Trophoblast cell (in vitro differentiated cells and primary cell): ENCODE results near the gene NOP9.

Experiments
- DNase-seq, 2 donors: peaks; one replicate each; pipeline ENCODE4 v3.0.0-alpha.2; 2016
- H2AFZ ChIP-seq: 2 replicates; pipeline ENCODE4 v1.6.1; 2013; ENCODE audit warnings: low read length, moderate library complexity, mild to moderate bottlenecking; ENCODE audit not compliant: insufficient read depth, poor library complexity
- H2AK5ac ChIP-seq: 2 replicates; pipeline ENCODE4 v1.6.1; 2013; ENCODE audit warnings: mild to moderate bottlenecking, low read length
- H2BK120ac ChIP-seq: 2 replicates; pipeline ENCODE4 v1.6.1; 2013; ENCODE audit warnings: low read length, mild to moderate bottlenecking, moderate library complexity; ENCODE audit not compliant: insufficient read depth, poor library complexity
- H2BK12ac ChIP-seq: 2 replicates; pipeline ENCODE4 v1.6.1; 2013; ENCODE audit warnings: mild to moderate bottlenecking, low read length, moderate library complexity
- H2BK5ac ChIP-seq: 2 replicates; pipeline ENCODE4 v1.6.1; 2013; ENCODE audit warnings: low read length, low read depth, moderate library complexity, mild to moderate bottlenecking; ENCODE audit not compliant: poor library complexity
- H3K14ac ChIP-seq: 2 replicates; pipeline ENCODE4 v1.6.1; 2013; ENCODE audit warnings: mild to moderate bottlenecking, low read length
- H3K18ac ChIP-seq: 2 replicates; pipeline ENCODE4 v1.6.1; 2013; ENCODE audit warnings: mild to moderate bottlenecking, low read length
- H3K23ac ChIP-seq: 2 replicates; pipeline ENCODE4 v1.6.1; 2013; ENCODE audit warnings: low read length
- H3K27ac ChIP-seq: 2 replicates; pipeline ENCODE4 v1.5.1; 2013; ENCODE audit warnings: low read depth, mild to moderate bottlenecking, inconsistent platforms, low read length, moderate library complexity
- H3K27me3 ChIP-seq: 2 replicates; pipeline ENCODE4 v1.6.1; 2013; ENCODE audit warnings: inconsistent platforms, mild to moderate bottlenecking, low read length, moderate library complexity; ENCODE audit not compliant: insufficient read depth
- H3K36me3 ChIP-seq, 2 experiments: 1 replicate in 1 of 2; 2 replicates in 1 of 2; pipeline ENCODE4 v1.6.1; 2013; ENCODE audit warnings: low read length in 2 of 2, mild to moderate bottlenecking in 2 of 2, moderate library complexity in 1 of 2; ENCODE audit not compliant: insufficient read depth in 2 of 2, control insufficient read depth in 1 of 2
- H3K4ac ChIP-seq: 2 replicates; pipeline ENCODE4 v1.6.1; 2013; ENCODE audit warnings: low read depth, mild to moderate bottlenecking, low read length, moderate library complexity
- H3K4me1 ChIP-seq, 2 experiments: 1 replicate in 1 of 2; 2 replicates in 1 of 2; pipeline ENCODE4 v1.6.1; 2013; ENCODE audit warnings: low read length in 2 of 2, mild to moderate bottlenecking in 2 of 2, moderate library complexity in 1 of 2; ENCODE audit not compliant: insufficient read depth in 2 of 2, control insufficient read depth in 1 of 2
- H3K4me2 ChIP-seq: 2 replicates; pipeline ENCODE4 v1.6.1; 2013; ENCODE audit warnings: inconsistent platforms, mild to moderate bottlenecking, low read length, moderate library complexity
- H3K4me3 ChIP-seq: 2 replicates; pipeline ENCODE4 v1.5.1; 2013; ENCODE audit warnings: mild to moderate bottlenecking, low read depth, low read length, inconsistent platforms
- H3K79me1 ChIP-seq: one replicate; pipeline ENCODE4 v1.6.1; 2013; ENCODE audit warnings: low read length
- H3K79me2 ChIP-seq: 2 replicates; pipeline ENCODE4 v1.6.1; 2013; ENCODE audit warnings: low read length, mild to moderate bottlenecking; ENCODE audit not compliant: control insufficient read depth, insufficient read depth, poor library complexity
- H3K9ac ChIP-seq: 2 replicates; pipeline ENCODE4 v1.6.1; 2013; ENCODE audit warnings: mild to moderate bottlenecking, low read length
- H3K9me3 ChIP-seq: 2 replicates; pipeline ENCODE4 v1.6.1; 2013; ENCODE audit warnings: low read depth, mild to moderate bottlenecking, control low read depth, inconsistent platforms, low read length; ENCODE audit not compliant: insufficient read depth
- H4K12ac ChIP-seq: 2 replicates; pipeline ENCODE4 v1.6.1; 2013; ENCODE audit warnings: low read depth, mild to moderate bottlenecking, low read length, moderate library complexity
- H4K8ac ChIP-seq: 2 replicates; pipeline ENCODE4 v1.6.1; 2013; ENCODE audit warnings: low read depth, mild to moderate bottlenecking, low read length, moderate library complexity
- H4K91ac ChIP-seq: one replicate; pipeline ENCODE4 v1.6.1; 2013; ENCODE audit warnings: low read depth, mild to moderate bottlenecking, low read length, moderate library complexity
- WGBS: extraction: QIAGEN DNeasy Blood & Tissue Kit; methylation state at CpG from one replicate; pipeline ENCODE4 v1.1.7; 2013; ENCODE audit warnings: missing lambda C conversion rate; ENCODE audit not compliant: insufficient read length, insufficient coverage; ENCODE audit errors: extremely low coverage; 5-methylcytosine and 5-hydroxymethylcytosine counted together

The NOP9 gene

DNA sequence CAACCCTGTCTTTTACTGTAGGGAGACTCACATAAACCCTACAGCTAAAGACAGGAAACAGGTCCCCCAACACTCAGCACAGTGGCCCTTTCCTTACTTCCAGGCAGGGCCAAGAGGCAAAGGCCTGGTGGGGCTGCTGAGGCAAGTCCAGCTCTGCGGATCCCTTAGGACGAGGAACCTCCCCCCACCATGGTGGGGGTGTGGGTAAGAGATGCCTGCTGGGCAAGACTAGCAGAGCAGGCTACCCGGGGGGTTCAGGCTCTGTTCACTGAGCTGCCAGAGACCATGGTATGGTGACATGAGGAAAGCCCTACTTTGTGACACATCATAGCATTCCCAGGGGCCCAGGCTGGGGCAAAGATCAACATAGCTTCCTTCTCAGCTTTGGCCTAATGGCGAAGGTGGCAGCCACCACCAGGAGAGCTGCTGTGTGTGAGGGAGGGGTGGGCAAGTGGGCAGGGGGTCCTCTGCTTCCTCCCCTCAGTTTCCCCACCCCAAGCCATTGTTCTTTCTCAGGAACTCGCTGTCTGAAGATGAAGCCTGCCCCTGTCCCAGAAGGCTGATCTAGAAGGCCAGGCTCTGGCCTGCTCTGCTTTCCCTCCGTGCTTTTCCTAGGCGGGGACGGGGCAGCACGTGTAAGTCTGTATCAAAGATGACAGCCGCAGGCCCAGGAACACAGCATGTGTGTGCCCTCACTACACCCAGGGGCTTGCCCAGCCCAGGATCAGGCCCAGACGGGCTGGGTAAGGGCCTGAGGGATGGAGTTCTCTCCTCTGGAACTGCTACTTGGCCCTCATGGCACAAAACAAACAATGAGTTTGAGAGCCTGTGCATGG lies 47.1 kb upstream of the NOP9 start:
- Histone ChIP-seq H2AK5ac (no peak overlapping the region), H2BK5ac (no peak overlapping the region), H3K27ac (peak overlapping the region; percentile 1), H3K14ac (no peak overlapping the region), H2AFZ (no peak overlapping the region), H4K8ac (no peak overlapping the region), H2BK12ac (no peak overlapping the region), H3K9me3 (peaks cover 1% of the 10 kb centered on the region), H2BK120ac (no peak overlapping the region), H4K12ac (no peak overlapping the region), H4K91ac (peak overlapping the region; percentile 53), H3K4me2 (no peak overlapping the region), H3K36me3 (peaks cover 56 to 63% of the 10 kb centered on the region in 2 experiments), H3K4me3 (no peak overlapping the region), H3K4ac (no peak overlapping the region), H3K18ac (no peak overlapping the region), H3K23ac (no peak overlapping the region), H3K79me1 (peaks cover 3% of the 10 kb centered on the region), H3K27me3 (no peaks in the 10 kb centered on the region), H3K79me2 (no peaks in the 10 kb centered on the region), H3K9ac (no peak overlapping the region), H3K4me1 (peaks cover 3 to 4% of the 10 kb centered on the region in 2 experiments)
- WGBS = no CpG with 5 or more reads among the region's 11 CpGs
- DNase-seq = no peak

DNA sequence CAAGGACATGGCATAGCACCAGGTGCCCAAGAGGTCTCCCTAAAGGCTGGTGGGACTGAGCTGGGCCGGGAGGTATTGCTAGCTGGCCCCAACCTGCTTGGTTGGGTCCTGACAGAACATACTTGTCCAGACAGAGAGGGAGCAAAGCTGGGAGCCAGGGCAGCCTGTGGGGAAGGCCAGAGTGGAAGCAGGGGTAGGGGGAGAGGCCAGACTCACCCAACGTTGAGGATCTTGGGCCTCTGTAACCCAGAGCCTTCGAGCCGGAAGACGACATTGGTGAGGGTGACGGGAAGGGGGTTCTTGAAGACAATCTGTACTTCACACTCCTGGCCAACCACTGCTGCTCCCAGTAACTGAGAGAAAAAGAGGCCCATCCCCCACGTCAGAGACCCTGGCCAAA lies 45.7 kb upstream of the NOP9 start:
- H3K9ac ChIP-seq = no peak overlapping the region
- no peak overlapping the region for H4K91ac ChIP-seq
- no peak overlapping the region for H3K27ac ChIP-seq
- no peak overlapping the region for H3K4me3 ChIP-seq
- WGBS = no CpG with 5 or more reads among the region's 7 CpGs
- H4K12ac ChIP-seq = no peak overlapping the region
- H3K4me2 ChIP-seq = no peak overlapping the region
- H2BK12ac ChIP-seq = no peak overlapping the region
- peaks cover 64 to 70% of the 10 kb centered on the region in 2 experiments for H3K36me3 ChIP-seq
- H2AFZ ChIP-seq = no peak overlapping the region
- H3K23ac ChIP-seq = no peak overlapping the region
- H3K4me1 ChIP-seq = peaks cover 3 to 4% of the 10 kb centered on the region in 2 experiments
- no peak overlapping the region for H4K8ac ChIP-seq
- no peak overlapping the region for H3K18ac ChIP-seq
- no peaks in the 10 kb centered on the region for H3K27me3 ChIP-seq
- H3K79me1 ChIP-seq = peaks cover 3% of the 10 kb centered on the region
- no peak for DNase-seq
- no peak overlapping the region for H2BK5ac ChIP-seq
- peaks cover 1% of the 10 kb centered on the region for H3K9me3 ChIP-seq
- H3K14ac ChIP-seq = no peak overlapping the region
- no peaks in the 10 kb centered on the region for H3K79me2 ChIP-seq
- no peak overlapping the region for H2AK5ac ChIP-seq
- H2BK120ac ChIP-seq = no peak overlapping the region
- no peak overlapping the region for H3K4ac ChIP-seq

DNA sequence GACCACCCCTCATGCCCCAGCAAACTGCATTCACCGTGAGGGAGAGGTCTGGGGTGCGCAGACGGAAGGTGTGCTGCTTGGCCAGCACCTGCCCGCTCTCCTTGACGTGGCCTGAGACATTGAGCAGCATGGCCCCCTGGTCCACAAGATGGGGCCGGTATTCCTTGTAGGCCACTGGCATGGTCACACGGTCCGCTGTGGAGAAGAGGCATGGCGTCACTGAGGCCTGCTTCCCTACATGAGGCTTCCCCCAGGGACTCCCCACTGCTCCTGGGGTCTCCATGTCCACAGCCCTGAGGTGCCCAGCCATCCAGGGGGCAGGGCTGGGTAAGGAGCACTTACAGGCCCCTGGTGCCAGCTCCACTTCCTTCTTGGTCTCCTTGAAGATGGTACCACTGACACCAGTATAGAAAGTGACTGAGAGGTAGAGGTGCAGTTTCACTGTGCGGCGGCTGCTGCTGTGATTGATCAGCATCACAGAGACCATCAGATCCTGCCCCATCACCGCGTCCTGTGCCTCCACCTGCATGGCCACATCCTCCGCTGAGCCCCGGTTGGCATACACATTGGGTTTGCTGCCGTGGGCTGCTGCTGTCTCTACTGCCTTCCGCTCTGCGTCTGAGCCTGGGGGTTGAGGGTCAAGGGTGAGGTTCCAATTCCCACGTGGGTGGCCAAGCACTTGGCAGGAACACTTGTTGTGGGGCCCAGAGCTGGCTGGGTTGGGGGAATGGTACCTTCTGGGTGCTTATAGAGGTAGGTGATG lies 44.8 kb upstream of the NOP9 start:
- H4K91ac ChIP-seq = no peak overlapping the region
- no peak overlapping the region for H2BK5ac ChIP-seq
- no peak overlapping the region for H3K4me2 ChIP-seq
- no peak overlapping the region for H4K8ac ChIP-seq
- H2BK12ac ChIP-seq = no peak overlapping the region
- H2AK5ac ChIP-seq = no peak overlapping the region
- H3K4ac ChIP-seq = no peak overlapping the region
- H3K27me3 ChIP-seq = no peaks in the 10 kb centered on the region
- H3K18ac ChIP-seq = no peak overlapping the region
- H4K12ac ChIP-seq = no peak overlapping the region
- DNase-seq = no peak
- no peaks in the 10 kb centered on the region for H3K79me2 ChIP-seq
- no peak overlapping the region for H2AFZ ChIP-seq
- no peak overlapping the region for H3K9ac ChIP-seq
- H3K23ac ChIP-seq = no peak overlapping the region
- peaks cover 64 to 67% of the 10 kb centered on the region in 2 experiments for H3K36me3 ChIP-seq
- peaks cover 3 to 4% of the 10 kb centered on the region in 2 experiments for H3K4me1 ChIP-seq
- H3K14ac ChIP-seq = no peak overlapping the region
- no peak overlapping the region for H3K4me3 ChIP-seq
- H2BK120ac ChIP-seq = no peak overlapping the region
- no CpG with 5 or more reads among the region's 19 CpGs for WGBS
- peaks cover 3% of the 10 kb centered on the region for H3K79me1 ChIP-seq
- peaks cover 1% of the 10 kb centered on the region for H3K9me3 ChIP-seq
- no peak overlapping the region for H3K27ac ChIP-seq

DNA sequence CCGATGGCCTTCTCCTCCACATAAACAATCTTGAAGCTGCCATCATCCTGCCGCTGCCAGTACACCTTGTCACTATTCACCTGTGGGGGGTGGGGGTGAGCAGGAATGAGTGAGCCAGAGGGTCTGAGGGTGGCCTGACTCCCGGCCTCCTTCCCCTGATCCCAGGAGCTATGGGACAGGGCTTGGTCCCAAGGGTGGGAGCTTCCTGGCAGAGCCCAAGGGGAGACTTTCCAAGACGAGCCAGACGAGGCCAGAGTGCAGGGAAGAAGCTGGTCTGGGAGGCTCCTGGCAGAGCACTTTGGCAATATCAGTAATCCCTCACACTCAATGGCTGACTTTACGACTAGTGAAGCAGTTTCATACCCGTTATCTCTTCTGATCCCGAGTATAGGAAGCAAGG lies 44.2 kb upstream of the NOP9 start:
- Histone ChIP-seq H3K79me2 (no peaks in the 10 kb centered on the region), H3K27ac (no peak overlapping the region), H3K9me3 (peaks cover 1% of the 10 kb centered on the region), H3K14ac (no peak overlapping the region), H2BK120ac (no peak overlapping the region), H3K18ac (no peak overlapping the region), H3K27me3 (no peaks in the 10 kb centered on the region), H2BK5ac (no peak overlapping the region), H3K4me2 (no peak overlapping the region), H4K12ac (no peak overlapping the region), H3K4ac (no peak overlapping the region), H4K91ac (no peak overlapping the region), H2BK12ac (no peak overlapping the region), H3K79me1 (peaks cover 3% of the 10 kb centered on the region), H4K8ac (no peak overlapping the region), H2AFZ (no peak overlapping the region), H3K36me3 (peaks cover 65 to 70% of the 10 kb centered on the region in 2 experiments), H3K9ac (no peak overlapping the region), H3K4me1 (peaks cover 3 to 4% of the 10 kb centered on the region in 2 experiments), H3K23ac (no peak overlapping the region), H2AK5ac (no peak overlapping the region), H3K4me3 (no peak overlapping the region)
- whole genome bisulfite sequencing = no CpG with 5 or more reads among the region's 8 CpGs
- DNase-seq = no peak
